ENCODE measurements around the gene SLC8A2. TPM values are rescaled to one million over a fixed set of nuclear protein-coding genes. Genes with fewer than 3 reads are reported as not detected.

The SLC8A2 gene
- total RNA-seq, 2 experiments from 2014 or later: 0.13 to 0.36 TPM

GRCh38 chr19:47485210-47485609, 13.5 kb upstream of the SLC8A2 start:
- TF ChIP-seq EZH2phosphoT487 (IDR thresholded peaks at IDR 0.05; ENCODE audit: borderline replicate concordance, low read depth, low read length): no peak
- TF ChIP-seq, protein P1, sequence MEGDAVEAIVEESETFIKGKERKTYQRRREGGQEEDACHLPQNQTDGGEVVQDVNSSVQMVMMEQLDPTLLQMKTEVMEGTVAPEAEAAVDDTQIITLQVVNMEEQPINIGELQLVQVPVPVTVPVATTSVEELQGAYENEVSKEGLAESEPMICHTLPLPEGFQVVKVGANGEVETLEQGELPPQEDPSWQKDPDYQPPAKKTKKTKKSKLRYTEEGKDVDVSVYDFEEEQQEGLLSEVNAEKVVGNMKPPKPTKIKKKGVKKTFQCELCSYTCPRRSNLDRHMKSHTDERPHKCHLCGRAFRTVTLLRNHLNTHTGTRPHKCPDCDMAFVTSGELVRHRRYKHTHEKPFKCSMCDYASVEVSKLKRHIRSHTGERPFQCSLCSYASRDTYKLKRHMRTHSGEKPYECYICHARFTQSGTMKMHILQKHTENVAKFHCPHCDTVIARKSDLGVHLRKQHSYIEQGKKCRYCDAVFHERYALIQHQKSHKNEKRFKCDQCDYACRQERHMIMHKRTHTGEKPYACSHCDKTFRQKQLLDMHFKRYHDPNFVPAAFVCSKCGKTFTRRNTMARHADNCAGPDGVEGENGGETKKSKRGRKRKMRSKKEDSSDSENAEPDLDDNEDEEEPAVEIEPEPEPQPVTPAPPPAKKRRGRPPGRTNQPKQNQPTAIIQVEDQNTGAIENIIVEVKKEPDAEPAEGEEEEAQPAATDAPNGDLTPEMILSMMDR (conservative IDR thresholded peaks at IDR 0.05; ENCODE audit: low read length): no peak
- intact Hi-C loops (cut with micrococcal nuclease; ENCODE audit: unreplicated experiment): loop anchor here (2.0 to 10.0 kb wide), 2 partner anchors 48 to 120 kb away; partner anchors contain the start of gene BICRA
- no TSS peak for BruUV-seq (replicated peaks)
- Histone ChIP-seq H3K79me2 (ENCODE audit: insufficient read depth, low read depth, low read length) (no peaks in the 10 kb centered on the region; the same call in 1 of the 2 replicates), H3K36me3 (ENCODE audit: insufficient read depth, low read length) (peaks cover 21% of the 10 kb centered on the region), H3K4me1 (ENCODE audit: insufficient read depth, low read length, poor library complexity, severe bottlenecking) (peaks cover 40% of the 10 kb centered on the region), H2AFZ (ENCODE audit: low read length) (no peak overlapping the region), H3K9me2 (ENCODE audit: insufficient read depth, low read length) (no peaks in the 10 kb centered on the region), H3K4me3 (ENCODE audit: low read depth, low read length, poor library complexity, severe bottlenecking) (peak overlapping the region; percentile 77), H3K9me3 (ENCODE audit: low read length) (no peaks in the 10 kb centered on the region), H4K20me1 (ENCODE audit: insufficient read depth, low read length) (no peaks in the 10 kb centered on the region), H3K27ac (ENCODE audit: low read depth, low read length, poor library complexity, severe bottlenecking) (peak overlapping the region; percentile 91), H3K4me2 (ENCODE audit: low read length) (peak overlapping the region; percentile 96)
- POLR2A ChIA-PET: interaction anchor here (0.6 to 0.7 kb wide), 2 partner anchors 9 to 211 kb away, joined by 4 to 5 read pairs; partner anchors contain the start of gene INAFM1
- peak; percentile 85 for DNase-seq (ENCODE audit: low spot score)
- CTCF ChIA-PET (ENCODE audit: unreplicated experiment): no interaction called here

DNA sequence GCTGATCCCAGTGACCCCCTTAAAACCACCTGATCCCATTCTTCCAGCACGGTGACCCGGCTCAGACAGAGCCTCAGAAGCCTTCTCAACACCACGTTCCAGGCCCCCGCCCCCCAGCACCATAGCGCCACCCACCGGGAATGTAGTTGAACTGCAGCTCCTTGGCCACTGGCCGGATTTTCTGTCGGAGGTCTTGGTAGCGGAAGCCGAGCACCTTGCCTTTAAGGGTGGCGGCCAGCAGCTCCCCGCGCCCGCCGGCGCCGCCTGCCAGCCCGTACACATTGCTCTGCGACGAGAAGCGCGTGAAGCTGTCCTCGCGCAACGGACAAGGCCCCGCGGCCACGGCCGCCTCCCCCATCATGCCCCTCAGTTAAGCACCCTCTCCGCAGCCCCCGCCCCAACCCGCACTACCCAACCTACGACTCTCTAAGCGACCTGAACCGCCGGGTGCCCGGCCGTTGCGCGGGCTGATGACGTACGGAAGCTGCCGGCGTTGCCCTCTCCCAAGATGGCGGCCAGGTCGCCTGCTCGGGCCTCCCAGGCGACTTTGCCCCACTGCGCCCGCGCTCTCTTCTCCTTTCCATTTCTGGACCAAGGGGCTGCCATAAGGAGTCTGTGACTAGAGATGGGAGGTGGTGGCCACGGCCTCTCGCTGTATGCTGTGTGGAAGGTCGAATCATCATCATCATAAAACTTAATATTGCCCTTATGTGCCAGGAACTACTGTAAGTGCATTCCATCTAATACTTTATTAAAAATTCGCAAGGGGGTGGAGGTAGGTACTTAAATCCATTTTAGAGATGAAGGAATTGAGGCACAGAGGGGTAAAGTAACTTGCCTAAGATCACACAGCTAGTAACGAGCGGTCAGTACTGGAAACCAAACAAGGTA, 12.4 kb upstream of the SLC8A2 start, which contains the start of gene KPTN:
Gene KPTN (minus strand): TSS at position 420 of the 891 bp plus-strand sequence. CDS start 59 bp downstream, at position 361.
- no peaks in the 10 kb centered on the region for H4K20me1 ChIP-seq (ENCODE audit: insufficient read depth, low read length)
- CTCF ChIA-PET (ENCODE audit: unreplicated experiment): interaction anchor here (0.7 to 1.0 kb wide), 3 partner anchors 122 to 730 kb away, joined by 3 to 4 read pairs (median 3); no protein-coding TSS in a partner anchor
- intact Hi-C loops (cut with micrococcal nuclease; ENCODE audit: unreplicated experiment): loop anchor here (1.0 to 10.0 kb wide), 4 partner anchors 31 to 121 kb away; partner anchors contain the start of genes BICRA and NAPA
- peak; percentile 94 for DNase-seq (ENCODE audit: low spot score)
- TF ChIP-seq, protein P1 (conservative IDR thresholded peaks at IDR 0.05; ENCODE audit: low read length): peak; percentile 97
- no peak for TF ChIP-seq EZH2phosphoT487 (IDR thresholded peaks at IDR 0.05; ENCODE audit: borderline replicate concordance, low read depth, low read length)
- peaks cover 10% of the 10 kb centered on the region for H3K36me3 ChIP-seq (ENCODE audit: insufficient read depth, low read length)
- peak within 1 kb of the TSS; percentile 96 for H3K4me2 ChIP-seq (ENCODE audit: low read length)
- H3K9me3 ChIP-seq (ENCODE audit: low read length): no peaks in the 10 kb centered on the region
- H3K79me2 ChIP-seq (ENCODE audit: insufficient read depth, low read depth, low read length): no peaks in the 10 kb centered on the region; the same call in 1 of the 2 replicates
- POLR2A ChIA-PET: interaction anchor here (0.6 kb wide), 1 partner anchor 364 kb away, joined by 3 read pairs; no protein-coding TSS in a partner anchor
- BruUV-seq (replicated peaks): no TSS peak
- H3K4me3 ChIP-seq (ENCODE audit: low read depth, low read length, poor library complexity, severe bottlenecking): peak within 1 kb of the TSS; percentile 77
- peaks cover 40% of the 10 kb centered on the region for H3K4me1 ChIP-seq (ENCODE audit: insufficient read depth, low read length, poor library complexity, severe bottlenecking)
- peak within 1 kb of the TSS; percentile 91 for H3K27ac ChIP-seq (ENCODE audit: low read depth, low read length, poor library complexity, severe bottlenecking)
- no peaks in the 10 kb centered on the region for H3K9me2 ChIP-seq (ENCODE audit: insufficient read depth, low read length)
- H2AFZ ChIP-seq (ENCODE audit: low read length): peak within 1 kb of the TSS; percentile 62; the same call in 1 of the 2 replicates

Measured in OCI-LY7 (cell line).